ENCODE measurements around the gene TTC21A. TPM values are rescaled to one million over a fixed set of nuclear protein-coding genes. Genes with fewer than 3 reads are reported as not detected.

TTC21A gene
- total RNA-seq, 1 experiment from 2014 or later, result 1.7 TPM

- no peak overlapping the region for H2BK20ac ChIP-seq (ENCODE audit: low read depth, low read length, poor library complexity, severe bottlenecking)
- peaks cover 24% of the 10 kb centered on the region for H3K27me3 Mint-ChIP-seq (ENCODE audit: low read depth)
- no CpG with 5 or more reads among the region's 32 CpGs for WGBS (ENCODE audit: extremely low coverage, insufficient read length, low lambda C conversion rate)
- H3K36me3 Mint-ChIP-seq (ENCODE audit: insufficient read depth in 1 of 3, low read depth in 3 of 3), result no peaks in the 10 kb centered on the region
- peaks cover 37 to 45% of the 10 kb centered on the region in 2 experiments for H3K4me1 Mint-ChIP-seq
- peak overlapping the region; percentile 16 to 97 (median 91); a peak in 5 of 7 replicates for H3K27ac Mint-ChIP-seq
- no peak overlapping the region for H4K5ac ChIP-seq (ENCODE audit: insufficient read length, low read depth, low read length)
- peak overlapping the region; percentile 51 for H3K18ac ChIP-seq (ENCODE audit: insufficient read length, low read depth, low read length)
- no peak overlapping the region for H3K23ac ChIP-seq (ENCODE audit: insufficient read length, low read depth, low read length)
- peak overlapping the region; percentile 71 to 77 for H3K4me3 Mint-ChIP-seq
- no peaks in the 10 kb centered on the region for H3K79me1 ChIP-seq (ENCODE audit: insufficient read depth, low read depth, low read length, poor library complexity, severe bottlenecking)
- H2AFZ ChIP-seq (ENCODE audit: low read length), result no peak overlapping the region
- DNase-seq, result peak; percentile 90
- H2BK12ac ChIP-seq (ENCODE audit: insufficient read length, low read depth, low read length), result no peak overlapping the region
- H2BK120ac ChIP-seq (ENCODE audit: low read depth, low read length, poor library complexity, severe bottlenecking), result no peak overlapping the region
- H3K4me1 ChIP-seq (ENCODE audit: insufficient read depth, low read length), result peaks cover 12% of the 10 kb centered on the region; the same call in 1 of the 2 replicates
- H3K14ac ChIP-seq (ENCODE audit: insufficient read depth, low read length), result 0 out of 2 replicates have a peak overlapping the region, but pooled peaks have one; percentile 62
- H3K9me3 Mint-ChIP-seq, result peaks cover 6 to 7% of the 10 kb centered on the region in 2 experiments
- H3K9ac ChIP-seq (ENCODE audit: extremely low read depth, insufficient read length, low read length), result no peak overlapping the region
- no peak overlapping the region for H2AK5ac ChIP-seq (ENCODE audit: insufficient read length, low read length)
- H3K56ac ChIP-seq (ENCODE audit: insufficient read length, low read depth, low read length), result no peak overlapping the region
- no peak overlapping the region for H3K4ac ChIP-seq (ENCODE audit: low read depth, low read length)
- H3T11ph ChIP-seq (ENCODE audit: low read length), result no peak overlapping the region
- no peaks in the 10 kb centered on the region for H4K20me1 ChIP-seq (ENCODE audit: control insufficient read depth, insufficient read depth, insufficient read length)
- TF ChIP-seq CTCF (conservative IDR thresholded peaks at IDR 0.05), result no peak
- no peak overlapping the region for H4K8ac ChIP-seq (replicated peaks; ENCODE audit: insufficient read length, low read depth, low read length)
- H3K27ac ChIP-seq (ENCODE audit: insufficient read length, low read depth, low read length), result no peak overlapping the region
- H2BK15ac ChIP-seq (ENCODE audit: low read depth, low read length), result no peak overlapping the region
- no peak overlapping the region for H4K91ac ChIP-seq (ENCODE audit: insufficient read length, low read depth, low read length)
- no peaks in the 10 kb centered on the region; the same call in none of the 2 replicates for H3K27me3 ChIP-seq (ENCODE audit: insufficient read depth, low read length)
- H3K79me2 ChIP-seq (ENCODE audit: insufficient read depth, low read length), result no peaks in the 10 kb centered on the region
- no peak overlapping the region for H2BK5ac ChIP-seq (ENCODE audit: insufficient read length, low read length)
- peak overlapping the region; percentile 62 for H3K4me2 ChIP-seq (ENCODE audit: insufficient read depth, insufficient read length, low read length)
- no peaks in the 10 kb centered on the region for H3K9me3 ChIP-seq (ENCODE audit: control insufficient read depth, low read depth, low read length)
- H3K23me2 ChIP-seq (ENCODE audit: insufficient read length, low read depth, low read length, poor library complexity, severe bottlenecking), result peaks cover 7% of the 10 kb centered on the region
Measured at GRCh38 chr3:39177708-39178332, 70.3 kb downstream of the TTC21A start.
